ENCODE results near the gene ZFAND3.

ZFAND3 gene

GRCh38 chr6:38016824-38017223, 197.3 kb downstream of the ZFAND3 start:
- H3K9me2 ChIP-seq (ENCODE audit: low read depth, low read length): no peaks in the 10 kb centered on the region
- H3K27me3 ChIP-seq (ENCODE audit: insufficient read depth, low read length): no peaks in the 10 kb centered on the region
- H2AFZ ChIP-seq (ENCODE audit: low read length): no peak overlapping the region
- H3K4me3 ChIP-seq (ENCODE audit: low read depth, low read length, poor library complexity, severe bottlenecking): no peak overlapping the region
- H3K4me2 ChIP-seq (ENCODE audit: low read length): no peak overlapping the region
- TF ChIP-seq CTCF (IDR thresholded peaks at IDR 0.05; ENCODE audit: low read length): no peak
- TF ChIP-seq EZH2 (IDR thresholded peaks at IDR 0.05; ENCODE audit: borderline replicate concordance, low read length): no peak
- H3K9me3 ChIP-seq (ENCODE audit: low read length): no peaks in the 10 kb centered on the region
- H3F3A ChIP-seq (ENCODE audit: insufficient read depth, low read length): no peaks in the 10 kb centered on the region
- H3K27ac ChIP-seq (ENCODE audit: low read depth, low read length, poor library complexity, severe bottlenecking): no peak overlapping the region
- H3K9ac ChIP-seq (ENCODE audit: low read length): no peak overlapping the region
- H4K20me1 ChIP-seq (ENCODE audit: insufficient read depth, low read length): no peaks in the 10 kb centered on the region
- no peaks in the 10 kb centered on the region for H3K4me1 ChIP-seq (ENCODE audit: insufficient read depth, low read length, severe bottlenecking)
- no peaks in the 10 kb centered on the region for H3K79me2 ChIP-seq (ENCODE audit: insufficient read depth, low read length)
- H3K36me3 ChIP-seq (ENCODE audit: insufficient read depth, low read length): no peaks in the 10 kb centered on the region

GRCh38 chr6:38018755-38019165, 199.2 kb downstream of the ZFAND3 start:
- no peaks in the 10 kb centered on the region for H3K9me3 ChIP-seq (ENCODE audit: low read length)
- TF ChIP-seq CTCF (IDR thresholded peaks at IDR 0.05; ENCODE audit: low read length): no peak
- TF ChIP-seq EZH2 (IDR thresholded peaks at IDR 0.05; ENCODE audit: borderline replicate concordance, low read length): no peak
- H3K27ac ChIP-seq (ENCODE audit: low read depth, low read length, poor library complexity, severe bottlenecking): no peak overlapping the region
- no peaks in the 10 kb centered on the region for H4K20me1 ChIP-seq (ENCODE audit: insufficient read depth, low read length)
- no peak overlapping the region for H3K9ac ChIP-seq (ENCODE audit: low read length)
- no peaks in the 10 kb centered on the region for H3K36me3 ChIP-seq (ENCODE audit: insufficient read depth, low read length)
- H3K79me2 ChIP-seq (ENCODE audit: insufficient read depth, low read length): no peaks in the 10 kb centered on the region
- no peaks in the 10 kb centered on the region for H3K9me2 ChIP-seq (ENCODE audit: low read depth, low read length)
- H3K4me3 ChIP-seq (ENCODE audit: low read depth, low read length, poor library complexity, severe bottlenecking): no peak overlapping the region
- no peaks in the 10 kb centered on the region for H3F3A ChIP-seq (ENCODE audit: insufficient read depth, low read length)
- no peaks in the 10 kb centered on the region for H3K4me1 ChIP-seq (ENCODE audit: insufficient read depth, low read length, severe bottlenecking)
- H2AFZ ChIP-seq (ENCODE audit: low read length): no peak overlapping the region
- no peak overlapping the region for H3K4me2 ChIP-seq (ENCODE audit: low read length)
- H3K27me3 ChIP-seq (ENCODE audit: insufficient read depth, low read length): no peaks in the 10 kb centered on the region

- H4K20me1 ChIP-seq (ENCODE audit: insufficient read depth, low read length): no peaks in the 10 kb centered on the region
- no peak overlapping the region for H3K27ac ChIP-seq (ENCODE audit: low read depth, low read length, poor library complexity, severe bottlenecking)
- no peaks in the 10 kb centered on the region for H3K79me2 ChIP-seq (ENCODE audit: insufficient read depth, low read length)
- H3K4me2 ChIP-seq (ENCODE audit: low read length): no peak overlapping the region
- no peak overlapping the region for H3K4me3 ChIP-seq (ENCODE audit: low read depth, low read length, poor library complexity, severe bottlenecking)
- no peak overlapping the region for H3K9ac ChIP-seq (ENCODE audit: low read length)
- H3K36me3 ChIP-seq (ENCODE audit: insufficient read depth, low read length): no peaks in the 10 kb centered on the region
- H3F3A ChIP-seq (ENCODE audit: insufficient read depth, low read length): no peaks in the 10 kb centered on the region
- TF ChIP-seq CTCF (IDR thresholded peaks at IDR 0.05; ENCODE audit: low read length) (no peak), EZH2 (IDR thresholded peaks at IDR 0.05; ENCODE audit: borderline replicate concordance, low read length) (no peak)
- no peaks in the 10 kb centered on the region for H3K27me3 ChIP-seq (ENCODE audit: insufficient read depth, low read length)
- no peak overlapping the region for H2AFZ ChIP-seq (ENCODE audit: low read length)
- H3K4me1 ChIP-seq (ENCODE audit: insufficient read depth, low read length, severe bottlenecking): no peaks in the 10 kb centered on the region
- no peaks in the 10 kb centered on the region for H3K9me2 ChIP-seq (ENCODE audit: low read depth, low read length)
- no peaks in the 10 kb centered on the region for H3K9me3 ChIP-seq (ENCODE audit: low read length)
Measured at GRCh38 chr6:38020593-38020992, 201.1 kb downstream of the ZFAND3 start.

Data from OCI-LY1 (cell line).